Epithelial cell of proximal tubule (primary cell): ENCODE results near the gene EXD3. TPM values are rescaled to one million over a fixed set of nuclear protein-coding genes. Genes with fewer than 3 reads are reported as not detected.

Source experiments
- DNase-seq: peaks from one replicate; pipeline ENCODE4 v3.0.0-alpha.2; 2011; ENCODE audit warnings: low read depth
- H3K4me3 ChIP-seq: 2 replicates; pipeline ENCODE4 v1.5.1; 2011; ENCODE audit warnings: low read depth, mild to moderate bottlenecking, low read length
- total RNA-seq: library from RNA; depleted of rRNA; stranded (reverse); fragments of >200 nt; gene quantifications from 2 replicates; pipeline ENCODE4 v1.2.3, GENCODE V29; 2015
- TF ChIP-seq, protein P1 (sequence below): conservative IDR thresholded peaks from 2 replicates; pipeline ENCODE4 v1.5.1; 2012; ENCODE audit warnings: low read depth, mild to moderate bottlenecking, low read length

EXD3 gene
- total RNA-seq, 1 donor from 2014 or later: 29.2 TPM

GRCh38 chr9:137457406-137458193 lies 34.6 kb upstream of the EXD3 start:
- H3K4me3 ChIP-seq: peak overlapping the region; percentile 77
- DNase-seq: no peak
- TF ChIP-seq, protein P1, sequence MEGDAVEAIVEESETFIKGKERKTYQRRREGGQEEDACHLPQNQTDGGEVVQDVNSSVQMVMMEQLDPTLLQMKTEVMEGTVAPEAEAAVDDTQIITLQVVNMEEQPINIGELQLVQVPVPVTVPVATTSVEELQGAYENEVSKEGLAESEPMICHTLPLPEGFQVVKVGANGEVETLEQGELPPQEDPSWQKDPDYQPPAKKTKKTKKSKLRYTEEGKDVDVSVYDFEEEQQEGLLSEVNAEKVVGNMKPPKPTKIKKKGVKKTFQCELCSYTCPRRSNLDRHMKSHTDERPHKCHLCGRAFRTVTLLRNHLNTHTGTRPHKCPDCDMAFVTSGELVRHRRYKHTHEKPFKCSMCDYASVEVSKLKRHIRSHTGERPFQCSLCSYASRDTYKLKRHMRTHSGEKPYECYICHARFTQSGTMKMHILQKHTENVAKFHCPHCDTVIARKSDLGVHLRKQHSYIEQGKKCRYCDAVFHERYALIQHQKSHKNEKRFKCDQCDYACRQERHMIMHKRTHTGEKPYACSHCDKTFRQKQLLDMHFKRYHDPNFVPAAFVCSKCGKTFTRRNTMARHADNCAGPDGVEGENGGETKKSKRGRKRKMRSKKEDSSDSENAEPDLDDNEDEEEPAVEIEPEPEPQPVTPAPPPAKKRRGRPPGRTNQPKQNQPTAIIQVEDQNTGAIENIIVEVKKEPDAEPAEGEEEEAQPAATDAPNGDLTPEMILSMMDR: no peak

- DNase-seq: no peak
- TF ChIP-seq, protein P1: no peak
- no peak overlapping the region for H3K4me3 ChIP-seq
Measured at GRCh38 chr9:137456864-137457405, 34.0 kb upstream of the EXD3 start.

DNA sequence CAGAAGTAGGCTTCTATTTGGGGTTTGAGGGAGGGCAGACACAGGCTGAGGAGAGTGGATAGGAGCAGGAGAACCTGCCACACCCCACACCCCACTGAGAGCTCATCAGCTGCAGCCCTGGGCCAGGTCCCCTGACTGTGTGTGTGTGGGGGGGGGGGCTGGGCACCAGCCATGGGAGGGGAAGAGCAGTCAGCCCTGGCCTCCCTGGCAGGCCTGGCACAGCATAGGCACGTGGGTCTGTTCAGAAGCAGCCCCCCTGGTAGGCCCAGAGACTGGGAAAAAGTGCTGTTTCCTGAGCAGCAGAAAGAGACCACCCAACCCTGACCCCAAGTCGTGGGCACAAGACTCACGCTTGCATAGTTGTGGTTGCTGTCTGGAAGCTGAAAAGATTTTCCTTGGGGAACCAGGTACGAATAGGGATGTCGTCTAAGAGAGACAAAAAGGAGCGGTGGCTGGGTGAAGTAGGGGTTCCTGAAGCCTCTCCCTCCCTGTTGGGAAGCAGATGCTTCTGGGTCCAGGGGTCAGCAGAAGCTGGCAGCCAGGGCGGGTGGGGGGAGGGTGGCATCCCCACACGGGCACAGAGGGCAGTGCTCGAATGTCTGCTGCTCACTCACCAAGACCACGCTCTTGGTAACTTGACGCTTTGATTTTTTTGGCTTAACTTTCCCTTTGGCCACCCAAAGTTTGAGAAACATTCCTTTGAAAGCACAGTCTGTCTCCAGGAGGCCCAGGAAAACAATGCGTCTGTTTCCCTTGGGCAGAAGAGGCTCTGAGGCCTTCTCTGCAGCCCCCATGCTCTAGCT lies 33.3 kb upstream of the EXD3 start:
- DNase-seq: no peak
- H3K4me3 ChIP-seq: no peak overlapping the region

GRCh38 chr9:137455359-137455991 lies 32.5 kb upstream of the EXD3 start:
- H3K4me3 ChIP-seq: no peak overlapping the region
- no peak for DNase-seq
- TF ChIP-seq, protein P1: no peak

More for the DNA sequence above, 33.3 kb upstream of the EXD3 start:
- TF ChIP-seq, protein P1: no peak

DNA sequence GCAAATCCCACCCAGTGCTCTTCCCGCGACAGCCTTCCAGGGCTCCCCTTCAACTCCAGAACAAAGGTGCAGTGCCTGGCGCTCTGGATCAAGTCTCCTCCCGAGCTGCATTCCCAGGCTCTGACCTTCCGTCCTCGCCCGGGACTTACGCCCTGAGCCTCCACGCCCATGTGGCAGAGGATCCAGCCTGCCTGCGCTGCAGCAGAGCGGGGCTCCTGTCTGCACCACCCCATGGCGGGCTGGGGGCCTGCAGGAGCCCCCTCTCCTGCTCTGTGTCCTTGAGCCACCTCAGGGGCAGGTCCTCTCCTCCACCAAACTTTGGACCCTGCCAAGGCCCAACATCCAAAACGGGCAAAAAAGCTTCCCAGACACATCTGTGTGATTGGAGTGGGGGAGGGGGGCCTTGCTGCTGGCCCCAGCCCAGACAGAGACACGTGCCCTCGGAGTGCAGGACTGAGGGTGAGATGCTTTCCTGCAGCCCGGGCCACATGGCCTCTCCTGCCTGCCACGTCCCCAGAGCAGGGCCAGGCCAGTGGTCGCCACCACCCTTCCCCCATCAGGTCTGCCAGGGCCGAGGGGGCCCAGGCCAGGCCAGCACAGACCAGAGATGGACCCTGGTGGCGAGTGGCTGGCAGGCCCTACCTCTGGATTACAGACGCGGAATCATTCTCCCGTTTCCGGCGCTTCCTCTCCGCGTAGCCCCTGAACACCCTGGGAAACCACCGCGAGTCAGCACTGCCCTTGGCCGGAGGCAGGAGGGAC lies 31.8 kb upstream of the EXD3 start:
- TF ChIP-seq, protein P1: no peak
- H3K4me3 ChIP-seq: peak overlapping the region; percentile 40
- DNase-seq: no peak

GRCh38 chr9:137454145-137454596 lies 31.2 kb upstream of the EXD3 start:
- TF ChIP-seq, protein P1: no peak
- no peak for DNase-seq
- peak overlapping the region; percentile 40 for H3K4me3 ChIP-seq
